H1 (cell line): ENCODE results near the gene SPRN.

ENCODE experiments used
- ATF3 ChIP-seq: IDR thresholded peaks from 2 replicates; pipeline ENCODE4 v1.6.1; 2011; ENCODE audit warnings: low read depth, mild to moderate bottlenecking, low read length; ENCODE audit not compliant: insufficient read depth
- CTCF ChIP-seq, 3 experiments: IDR thresholded peaks; 1 replicate in 2 of 3; 2 replicates in 1 of 3; pipeline versions ENCODE4 v1.5.1 to v1.6.1; 2011; ENCODE audit warnings: low read length in 3 of 3, mild to moderate bottlenecking in 3 of 3, inconsistent platforms in 2 of 3, low read depth in 1 of 3, moderate library complexity in 1 of 3; ENCODE audit not compliant: insufficient read depth in 1 of 3; ENCODE audit errors: control extremely low read depth in 1 of 3
- EZH2 ChIP-seq: fragments of 200-600 bp; sonication (generic); IDR thresholded peaks from 2 replicates; pipeline ENCODE4 v1.7.1; 2012; ENCODE audit warnings: low read depth, mild to moderate bottlenecking, moderate library complexity, low read length, inconsistent platforms; ENCODE audit not compliant: severe bottlenecking
- SP1 ChIP-seq: IDR thresholded peaks from 2 replicates; pipeline ENCODE4 v1.6.1; 2011; ENCODE audit warnings: low read depth, low read length
- YY1 ChIP-seq: IDR thresholded peaks from 2 replicates; pipeline ENCODE4 v1.6.1; 2011; ENCODE audit warnings: low read depth, mild to moderate bottlenecking, low read length
- TF ChIP-seq, protein P1 (sequence below): IDR thresholded peaks from 2 replicates; pipeline ENCODE4 v1.6.1; 2012; ENCODE audit warnings: inconsistent platforms

- TF ChIP-seq YY1 (no peak), SP1 (no peak), EZH2 (no peak), ATF3 (no peak), CTCF (IDR thresholded peaks at IDR 0.05; ENCODE audit: control extremely low read depth in 1 of 3, insufficient read depth in 1 of 3, low read depth in 1 of 3, low read length in 3 of 3) (no peak)
- TF ChIP-seq, protein P1, sequence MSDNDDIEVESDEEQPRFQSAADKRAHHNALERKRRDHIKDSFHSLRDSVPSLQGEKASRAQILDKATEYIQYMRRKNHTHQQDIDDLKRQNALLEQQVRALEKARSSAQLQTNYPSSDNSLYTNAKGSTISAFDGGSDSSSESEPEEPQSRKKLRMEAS: no peak
These were observed 32.8 kb upstream of the SPRN start for GRCh38 chr10:133457100-133457841.
